OCI-LY1 (cell line): ENCODE results near the gene LINC00237.

Experiments
- EZH2 ChIP-seq: fragments of 200-600 bp; sonication (generic), shearing (Covaris generic); IDR thresholded peaks from 2 replicates; pipeline ENCODE4 v1.8.0; 2017; ENCODE audit warnings: borderline replicate concordance, mixed run types, mild to moderate bottlenecking, antibody characterized with exemption, low read length, moderate library complexity, mixed read lengths
- TF ChIP-seq, protein P1 (sequence below): fragments of 200-600 bp; sonication (generic), shearing (Covaris generic); IDR thresholded peaks from 2 replicates; pipeline ENCODE4 v1.5.1; 2017; ENCODE audit warnings: mild to moderate bottlenecking, antibody characterized with exemption, low read length, moderate library complexity, mixed read lengths

DNA sequence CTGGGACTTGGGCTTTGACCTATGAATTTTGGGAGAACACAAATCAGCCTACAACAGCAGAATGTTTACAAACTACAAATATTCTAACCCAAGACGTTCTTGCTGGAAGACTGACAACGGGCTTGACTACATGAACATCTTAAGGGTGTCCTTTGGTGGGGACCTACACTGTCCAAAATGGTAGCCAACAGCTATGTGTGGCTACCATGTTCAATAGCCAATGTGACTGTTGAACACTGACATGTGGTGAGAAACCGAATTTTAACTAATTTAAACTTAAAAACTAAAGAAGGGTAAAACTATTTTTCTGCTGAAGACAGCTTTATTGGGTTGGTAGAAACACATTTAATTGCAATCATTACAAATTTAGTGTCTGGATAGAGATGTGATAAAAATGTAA is 30.1 kb downstream of the LINC00237 start:
- TF ChIP-seq, protein P1, sequence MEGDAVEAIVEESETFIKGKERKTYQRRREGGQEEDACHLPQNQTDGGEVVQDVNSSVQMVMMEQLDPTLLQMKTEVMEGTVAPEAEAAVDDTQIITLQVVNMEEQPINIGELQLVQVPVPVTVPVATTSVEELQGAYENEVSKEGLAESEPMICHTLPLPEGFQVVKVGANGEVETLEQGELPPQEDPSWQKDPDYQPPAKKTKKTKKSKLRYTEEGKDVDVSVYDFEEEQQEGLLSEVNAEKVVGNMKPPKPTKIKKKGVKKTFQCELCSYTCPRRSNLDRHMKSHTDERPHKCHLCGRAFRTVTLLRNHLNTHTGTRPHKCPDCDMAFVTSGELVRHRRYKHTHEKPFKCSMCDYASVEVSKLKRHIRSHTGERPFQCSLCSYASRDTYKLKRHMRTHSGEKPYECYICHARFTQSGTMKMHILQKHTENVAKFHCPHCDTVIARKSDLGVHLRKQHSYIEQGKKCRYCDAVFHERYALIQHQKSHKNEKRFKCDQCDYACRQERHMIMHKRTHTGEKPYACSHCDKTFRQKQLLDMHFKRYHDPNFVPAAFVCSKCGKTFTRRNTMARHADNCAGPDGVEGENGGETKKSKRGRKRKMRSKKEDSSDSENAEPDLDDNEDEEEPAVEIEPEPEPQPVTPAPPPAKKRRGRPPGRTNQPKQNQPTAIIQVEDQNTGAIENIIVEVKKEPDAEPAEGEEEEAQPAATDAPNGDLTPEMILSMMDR, result no peak
- TF ChIP-seq EZH2, result no peak
